ENCODE data around the gene FRYL.
"Not testable (repeated sequence)": the region's sequence is repeated elsewhere in the genome, so short reads cannot be mapped to it uniquely, and the experiment has no call there.

FRYL gene

DNA sequence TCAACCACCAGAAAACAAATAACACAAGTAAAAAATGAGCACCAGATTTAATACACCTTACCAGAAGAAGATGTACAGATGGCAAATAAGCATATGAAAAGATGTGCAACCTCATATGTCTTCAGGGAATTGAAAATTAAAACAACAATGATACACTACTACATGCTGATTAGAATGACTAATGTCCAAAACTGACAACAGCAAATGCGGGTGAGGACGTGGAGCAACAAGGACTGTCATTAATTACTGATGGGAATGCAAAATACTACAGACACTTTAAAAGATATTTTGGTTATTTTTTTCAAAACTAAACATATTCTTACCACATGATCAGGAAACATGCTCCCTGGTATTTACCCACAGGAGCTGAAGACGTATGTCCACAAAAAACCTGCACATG is 140.3 kb downstream of the FRYL start:
- TF ChIP-seq, protein P1, sequence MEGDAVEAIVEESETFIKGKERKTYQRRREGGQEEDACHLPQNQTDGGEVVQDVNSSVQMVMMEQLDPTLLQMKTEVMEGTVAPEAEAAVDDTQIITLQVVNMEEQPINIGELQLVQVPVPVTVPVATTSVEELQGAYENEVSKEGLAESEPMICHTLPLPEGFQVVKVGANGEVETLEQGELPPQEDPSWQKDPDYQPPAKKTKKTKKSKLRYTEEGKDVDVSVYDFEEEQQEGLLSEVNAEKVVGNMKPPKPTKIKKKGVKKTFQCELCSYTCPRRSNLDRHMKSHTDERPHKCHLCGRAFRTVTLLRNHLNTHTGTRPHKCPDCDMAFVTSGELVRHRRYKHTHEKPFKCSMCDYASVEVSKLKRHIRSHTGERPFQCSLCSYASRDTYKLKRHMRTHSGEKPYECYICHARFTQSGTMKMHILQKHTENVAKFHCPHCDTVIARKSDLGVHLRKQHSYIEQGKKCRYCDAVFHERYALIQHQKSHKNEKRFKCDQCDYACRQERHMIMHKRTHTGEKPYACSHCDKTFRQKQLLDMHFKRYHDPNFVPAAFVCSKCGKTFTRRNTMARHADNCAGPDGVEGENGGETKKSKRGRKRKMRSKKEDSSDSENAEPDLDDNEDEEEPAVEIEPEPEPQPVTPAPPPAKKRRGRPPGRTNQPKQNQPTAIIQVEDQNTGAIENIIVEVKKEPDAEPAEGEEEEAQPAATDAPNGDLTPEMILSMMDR (IDR thresholded peaks at IDR 0.05; ENCODE audit: insufficient read depth, missing control alignments) = no peak
- no peak for FAIRE-seq
- DNase-seq (ENCODE audit: insufficient read length, low spot score) = no peak

DNA sequence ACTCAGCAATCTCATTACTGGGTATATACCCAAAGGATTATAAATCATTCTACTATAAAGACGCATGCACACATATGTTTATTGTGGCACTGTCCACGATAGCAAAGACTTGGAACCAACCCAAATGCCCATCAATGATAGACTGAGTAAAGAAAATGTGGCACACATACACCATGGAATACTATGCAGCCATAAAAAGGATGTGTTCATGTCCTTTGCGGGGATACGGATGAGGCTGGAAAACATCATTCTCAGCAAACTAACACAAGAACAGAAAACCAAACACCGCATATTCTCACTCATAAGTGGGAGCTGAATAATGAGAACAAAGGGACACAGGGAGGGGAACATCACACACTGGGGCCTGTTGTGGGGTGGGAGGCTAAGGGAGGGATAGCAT is 141.5 kb downstream of the FRYL start:
- FAIRE-seq; DNase-seq (ENCODE audit: insufficient read length, low spot score): not testable (repeated sequence)

DNA sequence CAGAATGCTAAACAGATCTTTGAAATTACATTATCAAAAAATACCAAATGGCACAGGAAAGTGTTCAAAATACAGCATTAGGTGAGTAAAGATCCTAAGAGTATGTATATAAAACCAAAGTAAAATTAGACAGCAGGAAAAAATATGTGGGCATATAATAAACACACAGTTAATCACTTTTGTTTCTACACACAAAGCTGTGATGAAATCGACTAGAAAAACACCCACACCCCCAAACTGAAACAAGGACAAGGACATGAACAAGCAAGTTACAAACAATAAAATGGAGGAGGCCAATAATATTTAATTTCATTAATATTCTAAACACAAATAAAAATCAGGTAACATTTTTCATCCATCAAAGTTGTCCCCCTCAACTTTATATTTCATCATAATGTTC is 143.2 kb downstream of the FRYL start:
- no peak for DNase-seq (ENCODE audit: insufficient read length, low spot score)
- FAIRE-seq = no peak
- TF ChIP-seq, protein P1 (IDR thresholded peaks at IDR 0.05; ENCODE audit: insufficient read depth, missing control alignments) = no peak

DNA sequence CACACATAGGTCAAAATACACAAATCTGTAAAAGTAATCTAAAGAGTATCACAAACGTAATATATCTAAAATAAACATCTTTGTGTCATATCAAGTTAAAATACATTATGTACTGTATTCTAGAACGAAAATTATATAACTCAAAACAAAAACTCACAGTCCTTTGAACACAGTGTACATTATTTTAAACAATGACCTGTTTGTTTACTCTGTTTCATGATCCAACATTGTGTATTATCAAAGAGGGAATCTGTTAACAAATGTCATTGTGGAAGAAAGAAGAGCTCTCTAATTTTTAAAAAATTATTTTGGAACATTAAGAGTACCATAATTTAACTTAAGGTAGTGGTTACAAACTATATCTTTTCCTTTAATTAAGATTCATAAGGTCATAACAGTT is 144.1 kb downstream of the FRYL start:
- DNase-seq (ENCODE audit: insufficient read length, low spot score) (no peak), FAIRE-seq (no peak)
- TF ChIP-seq, protein P1 (IDR thresholded peaks at IDR 0.05; ENCODE audit: insufficient read depth, missing control alignments) = no peak

DNA sequence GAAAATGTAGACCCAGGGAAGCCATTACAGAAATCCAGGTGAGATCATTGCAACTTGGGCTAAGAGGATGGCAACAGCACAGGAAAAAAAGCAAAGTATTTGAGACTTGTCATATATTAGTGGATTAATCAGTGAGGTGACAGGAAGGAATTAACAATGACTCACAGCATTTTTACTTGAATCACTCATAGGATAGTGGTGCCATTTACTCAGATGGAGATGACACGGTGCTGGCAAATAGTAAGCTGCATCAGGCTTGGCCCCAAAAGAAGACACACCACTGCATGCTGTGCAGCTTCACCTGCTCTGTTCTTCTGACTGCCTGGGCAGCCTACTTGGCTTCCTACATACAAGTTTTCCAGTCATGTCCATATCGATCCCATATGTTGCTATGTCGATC is 144.8 kb downstream of the FRYL start:
- DNase-seq (ENCODE audit: insufficient read length, low spot score) (no peak), FAIRE-seq (peak; percentile 58)
- TF ChIP-seq, protein P1 (IDR thresholded peaks at IDR 0.05; ENCODE audit: insufficient read depth, missing control alignments) = no peak

DNA sequence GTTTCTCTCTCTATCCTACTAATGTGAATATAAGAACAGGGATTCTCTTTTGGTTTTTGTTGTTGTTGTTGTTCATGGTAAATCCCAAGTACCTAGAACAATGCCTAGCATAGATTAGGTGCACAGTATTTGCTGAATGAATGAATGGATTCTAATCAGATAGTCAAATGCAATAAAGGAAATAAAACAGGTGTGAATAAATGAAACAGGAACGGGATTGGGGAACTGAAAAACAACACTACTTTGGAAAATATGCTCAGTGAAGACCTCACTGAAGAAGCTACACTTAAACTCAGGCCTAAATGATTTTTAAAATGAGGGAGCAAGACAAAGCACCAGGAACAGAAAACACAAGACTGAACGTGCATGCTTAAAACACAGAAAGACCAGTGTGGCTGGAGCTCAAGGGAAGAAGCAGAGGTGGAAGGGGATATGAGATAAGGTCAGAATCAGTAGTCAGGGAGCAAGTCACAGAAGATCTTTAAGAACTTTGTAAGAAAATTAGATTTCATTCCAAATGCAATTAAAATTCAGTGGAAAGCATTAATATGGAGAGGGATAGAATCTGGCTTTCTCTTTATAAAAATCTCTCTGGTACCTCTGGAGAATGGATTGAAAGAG is 145.3 kb downstream of the FRYL start:
- FAIRE-seq (no peak), DNase-seq (ENCODE audit: insufficient read length, low spot score) (no peak)
- TF ChIP-seq, protein P1 (IDR thresholded peaks at IDR 0.05; ENCODE audit: insufficient read depth, missing control alignments) = no peak

DNA sequence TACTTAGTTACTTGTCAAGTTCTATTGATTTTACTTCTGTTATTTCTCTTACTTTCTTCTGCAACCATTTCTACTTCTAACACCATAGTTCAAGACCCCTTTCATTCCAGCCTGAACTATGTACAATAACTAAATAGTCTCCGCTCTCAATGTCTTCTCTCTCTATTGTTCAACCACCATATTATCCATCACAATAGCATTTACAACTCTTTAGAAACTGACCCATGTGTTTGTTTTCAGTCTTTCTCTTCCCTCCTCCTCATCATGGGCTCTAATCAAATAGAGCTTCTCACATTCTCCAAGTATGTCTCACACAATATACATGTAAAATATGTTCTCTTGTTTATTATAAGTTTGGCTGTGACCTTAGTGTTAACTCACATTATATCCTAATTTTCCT is 146.4 kb downstream of the FRYL start:
- no peak for DNase-seq (ENCODE audit: insufficient read length, low spot score)
- no peak for FAIRE-seq
- TF ChIP-seq, protein P1 (IDR thresholded peaks at IDR 0.05; ENCODE audit: insufficient read depth, missing control alignments) = no peak

DNA sequence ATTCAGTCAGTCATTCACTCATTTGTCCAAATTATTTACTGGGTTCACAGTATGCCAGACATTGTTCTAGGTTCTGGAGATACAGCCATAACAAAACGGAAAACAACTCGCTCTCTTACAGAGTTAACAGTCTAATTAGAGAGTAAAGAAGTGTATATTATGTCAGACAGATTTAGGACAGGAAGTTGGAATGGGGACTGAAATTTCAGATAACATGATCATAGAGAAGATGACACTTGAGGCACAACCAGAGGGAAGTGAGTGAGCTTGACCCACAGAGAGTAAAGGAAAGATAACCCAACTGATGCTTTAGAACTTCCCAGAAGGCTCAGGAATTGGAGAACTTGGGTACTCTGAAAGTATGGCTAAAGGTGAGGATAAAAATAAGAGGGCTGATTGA is 150.6 kb downstream of the FRYL start:
- TF ChIP-seq, protein P1 (IDR thresholded peaks at IDR 0.05; ENCODE audit: insufficient read depth, missing control alignments) = no peak
- FAIRE-seq (no peak), DNase-seq (ENCODE audit: insufficient read length, low spot score) (no peak)
